ENCODE data around the gene NAT16.

DNA sequence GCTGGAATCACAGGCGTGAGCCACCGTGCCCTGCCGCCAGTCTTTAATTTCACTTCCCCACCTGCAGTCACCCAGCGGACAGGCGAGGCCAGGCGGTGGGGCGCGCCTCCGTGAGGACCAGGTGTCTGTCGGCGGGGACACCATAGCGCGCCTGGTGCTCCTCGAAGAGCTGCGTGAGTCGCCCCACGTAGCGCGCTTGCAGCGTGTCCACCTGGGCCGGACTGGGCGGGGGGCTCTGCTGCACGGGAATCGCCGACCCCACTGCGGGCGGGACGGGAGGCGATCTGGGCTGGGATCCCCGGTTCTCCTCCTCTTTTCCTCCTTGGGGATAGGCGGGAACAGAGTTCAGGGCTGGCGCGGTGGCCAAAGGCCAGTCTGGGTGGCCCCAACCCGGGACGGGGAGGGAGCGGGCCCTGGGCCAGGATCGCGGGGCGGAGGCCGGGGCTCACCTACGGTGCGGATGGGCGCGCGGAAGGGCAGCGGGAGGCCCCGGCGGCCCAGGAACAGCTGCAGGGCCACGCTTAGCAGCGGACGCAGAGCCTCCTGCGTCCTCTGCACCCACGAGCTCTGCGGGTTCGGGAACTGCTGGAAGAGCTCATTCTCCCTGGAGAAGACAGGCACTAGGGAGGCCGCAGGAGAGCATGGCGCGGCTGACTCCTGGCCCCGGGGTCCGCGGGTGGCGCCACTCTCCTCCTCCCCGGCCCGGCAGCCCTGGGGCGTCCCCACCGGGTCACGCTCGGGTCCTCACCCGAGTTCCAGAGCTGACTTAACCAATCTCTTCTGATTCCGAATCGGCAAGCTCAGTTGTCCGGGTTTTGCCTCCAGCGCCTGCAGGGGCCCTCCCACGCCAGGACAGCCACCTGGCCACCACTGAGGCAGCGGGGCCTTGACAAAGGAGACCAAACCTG, 21.9 kb upstream of the NAT16 start:
- TF ChIP-seq, protein P1, sequence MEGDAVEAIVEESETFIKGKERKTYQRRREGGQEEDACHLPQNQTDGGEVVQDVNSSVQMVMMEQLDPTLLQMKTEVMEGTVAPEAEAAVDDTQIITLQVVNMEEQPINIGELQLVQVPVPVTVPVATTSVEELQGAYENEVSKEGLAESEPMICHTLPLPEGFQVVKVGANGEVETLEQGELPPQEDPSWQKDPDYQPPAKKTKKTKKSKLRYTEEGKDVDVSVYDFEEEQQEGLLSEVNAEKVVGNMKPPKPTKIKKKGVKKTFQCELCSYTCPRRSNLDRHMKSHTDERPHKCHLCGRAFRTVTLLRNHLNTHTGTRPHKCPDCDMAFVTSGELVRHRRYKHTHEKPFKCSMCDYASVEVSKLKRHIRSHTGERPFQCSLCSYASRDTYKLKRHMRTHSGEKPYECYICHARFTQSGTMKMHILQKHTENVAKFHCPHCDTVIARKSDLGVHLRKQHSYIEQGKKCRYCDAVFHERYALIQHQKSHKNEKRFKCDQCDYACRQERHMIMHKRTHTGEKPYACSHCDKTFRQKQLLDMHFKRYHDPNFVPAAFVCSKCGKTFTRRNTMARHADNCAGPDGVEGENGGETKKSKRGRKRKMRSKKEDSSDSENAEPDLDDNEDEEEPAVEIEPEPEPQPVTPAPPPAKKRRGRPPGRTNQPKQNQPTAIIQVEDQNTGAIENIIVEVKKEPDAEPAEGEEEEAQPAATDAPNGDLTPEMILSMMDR (IDR thresholded peaks at IDR 0.05; ENCODE audit: low read depth, low read length, poor library complexity, severe bottlenecking): no peak
- no peak for TF ChIP-seq EZH2phosphoT487 (IDR thresholded peaks at IDR 0.05; ENCODE audit: borderline replicate concordance, low read length)

Measured in DOHH2 (cell line).